NCI-H2107 treated with DMSO at 0.1 percent for 48 hours (cell line): Measurements from ENCODE around the gene VPS37D.

Experiments
- DNase-seq: peaks from one replicate; lab custom pipeline; 2025; ENCODE audit not compliant: unreplicated experiment; lab: John Stamatoyannopoulos, UW

VPS37D gene

GRCh38 chr7:73680501-73680900 lies 12.9 kb downstream of the VPS37D start:
- no peak for DNase-seq

GRCh38 chr7:73681031-73681430 lies 13.4 kb downstream of the VPS37D start:
- DNase-seq = no peak

- no peak for DNase-seq
Observed at GRCh38 chr7:73682745-73683055, 15.1 kb downstream of the VPS37D start.

GRCh38 chr7:73683056-73683787 lies 15.6 kb downstream of the VPS37D start, which contains the start of the genes BUD23 and DNAJC30:
TSS of gene BUD23 (plus strand) at chr7:73683597. CDS start at chr7:73683626, 29 bp downstream.
TSS of gene DNAJC30 (minus strand) at chr7:73683453. CDS start at chr7:73683423, 30 bp downstream.
- peak; percentile 93 for DNase-seq

- no peak for DNase-seq
Observed at GRCh38 chr7:73683788-73684693, 16.4 kb downstream of the VPS37D start.

- no peak for DNase-seq
Observed at GRCh38 chr7:73685311-73685710, 17.7 kb downstream of the VPS37D start.

GRCh38 chr7:73688288-73688687 lies 20.7 kb downstream of the VPS37D start:
- DNase-seq = no peak

- no peak for DNase-seq
Observed at GRCh38 chr7:73690646-73691045, 23.0 kb downstream of the VPS37D start.

- DNase-seq = no peak
Observed at GRCh38 chr7:73696372-73696771, 28.7 kb downstream of the VPS37D start.

- no peak for DNase-seq
Observed at GRCh38 chr7:73698410-73698809, 30.8 kb downstream of the VPS37D start.

GRCh38 chr7:73699370-73700068 lies 31.9 kb downstream of the VPS37D start:
- no peak for DNase-seq

GRCh38 chr7:73700069-73700423 lies 32.4 kb downstream of the VPS37D start:
- DNase-seq = no peak

GRCh38 chr7:73700581-73701134 lies 33.0 kb downstream of the VPS37D start:
- no peak for DNase-seq

- DNase-seq = no peak
Observed at GRCh38 chr7:73701357-73701995, 33.8 kb downstream of the VPS37D start.

- DNase-seq = no peak
Observed at GRCh38 chr7:73702226-73702625, 34.6 kb downstream of the VPS37D start.

- no peak for DNase-seq
Observed at GRCh38 chr7:73702665-73703064, 35.0 kb downstream of the VPS37D start.

GRCh38 chr7:73703225-73703624 lies 35.6 kb downstream of the VPS37D start:
- no peak for DNase-seq

GRCh38 chr7:73703757-73704639 lies 36.4 kb downstream of the VPS37D start:
- no peak for DNase-seq

GRCh38 chr7:73704640-73705550 lies 37.3 kb downstream of the VPS37D start:
- no peak for DNase-seq
